A673 (cell line): ENCODE data around the gene SOCS3. TPM values are rescaled to one million over a fixed set of nuclear protein-coding genes. Genes with fewer than 3 reads are reported as not detected.

ENCODE experiments used
- BruUV-seq: library from RNA; stranded (reverse); fragments of 400-500 nt; replicated peaks from 2 replicates; lab custom pipeline; 2021; lab: Mats Ljungman, UMichigan
- CTCF ChIA-PET: fragments of 300-600 bp; sonication (Branson Sonifier 250); formaldehyde crosslinking; loops from one replicate; lab custom pipeline; 2022; ENCODE audit warnings: antibody characterized with exemption; lab: Charles Lee
- POLR2A ChIA-PET: fragments of 300-600 bp; sonication (Branson Sonifier 250); formaldehyde crosslinking; loops from one replicate; lab custom pipeline; 2022; ENCODE audit warnings: antibody characterized with exemption; ENCODE audit not compliant: low non-redundant PET; lab: Charles Lee
- DNase-seq: peaks from one replicate; pipeline ENCODE4 v3.0.0-alpha.2; 2015; ENCODE audit warnings: low spot score
- H3K27ac ChIP-seq: fragments of 200-600 bp; sonication (generic); 2 replicates; pipeline ENCODE4 v1.5.1; 2016; ENCODE audit warnings: mixed run types, low read depth, mild to moderate bottlenecking, mixed read lengths, antibody characterized with exemption, low read length; ENCODE audit not compliant: poor library complexity, severe bottlenecking
- H3K27me3 ChIP-seq: fragments of 200-600 bp; sonication (generic); replicated peaks from 2 replicates; pipeline ENCODE4 v1.6.1; 2017; ENCODE audit warnings: mixed run types, low read depth, mild to moderate bottlenecking, mixed read lengths, antibody characterized with exemption, low read length; ENCODE audit not compliant: insufficient read depth, poor library complexity
- H3K36me3 ChIP-seq: fragments of 200-600 bp; sonication (generic); 2 replicates; pipeline ENCODE4 v1.6.1; 2016; ENCODE audit warnings: mixed run types, mild to moderate bottlenecking, mixed read lengths, antibody characterized with exemption, low read length; ENCODE audit not compliant: insufficient read depth, poor library complexity, severe bottlenecking
- H3K4me1 ChIP-seq: fragments of 200-600 bp; sonication (generic); 2 replicates; pipeline ENCODE4 v1.6.1; 2017; ENCODE audit warnings: mixed run types, mild to moderate bottlenecking, mixed read lengths, antibody characterized with exemption, low read length; ENCODE audit not compliant: insufficient read depth, poor library complexity, severe bottlenecking
- H3K4me3 ChIP-seq: fragments of 200-600 bp; sonication (generic); 2 replicates; pipeline ENCODE4 v1.5.1; 2016; ENCODE audit warnings: low read depth, mixed run types, mild to moderate bottlenecking, mixed read lengths, low read length; ENCODE audit not compliant: poor library complexity, severe bottlenecking
- H3K9me3 ChIP-seq: fragments of 200-600 bp; sonication (generic); 2 replicates; pipeline ENCODE4 v1.6.1; 2016; ENCODE audit warnings: mixed run types, low read depth, mild to moderate bottlenecking, mixed read lengths, antibody characterized with exemption, low read length; ENCODE audit not compliant: poor library complexity, severe bottlenecking
- CTCF ChIP-seq: fragments of 300-800, 200-600 bp; sonication (generic); conservative IDR thresholded peaks from 2 replicates; pipeline ENCODE4 v1.5.1; 2017; ENCODE audit warnings: low read depth, mild to moderate bottlenecking, antibody characterized with exemption, low read length, moderate library complexity, mixed read lengths
- EZH2 ChIP-seq: fragments of 200-600 bp; sonication (generic); IDR thresholded peaks from 2 replicates; pipeline ENCODE4 v1.6.1; 2017; ENCODE audit warnings: borderline replicate concordance, low read depth, mild to moderate bottlenecking, mixed read lengths, antibody characterized with exemption, low read length; ENCODE audit not compliant: poor library complexity, severe bottlenecking
- intact Hi-C: fragments of 100-400 bp; cut with micrococcal nuclease; formaldehyde crosslinking; loops from one replicate; pipeline ENCODE4 v1.10.0; 2022; ENCODE audit not compliant: unreplicated experiment
- total RNA-seq: library from RNA; stranded (reverse); gene quantifications from 2 replicates; pipeline ENCODE4 v1.2.3, GENCODE V29; 2021

The SOCS3 gene
- total RNA-seq, 1 experiment from 2014 or later, result 9.5 TPM

GRCh38 chr17:78374189-78374588, 14.3 kb upstream of the SOCS3 start:
- Histone ChIP-seq H3K36me3 (no peaks in the 10 kb centered on the region), H3K27me3 (no peaks in the 10 kb centered on the region), H3K4me1 (peaks cover 4% of the 10 kb centered on the region), H3K27ac (no peak overlapping the region), H3K4me3 (no peak overlapping the region), H3K9me3 (no peaks in the 10 kb centered on the region)
- ChIA-PET POLR2A (no interaction called here), CTCF (no interaction called here)
- intact Hi-C loops, result no loop called here
- no peak for DNase-seq
- no TSS peak for BruUV-seq
- TF ChIP-seq CTCF, result no peak
- TF ChIP-seq EZH2, result no peak

DNA sequence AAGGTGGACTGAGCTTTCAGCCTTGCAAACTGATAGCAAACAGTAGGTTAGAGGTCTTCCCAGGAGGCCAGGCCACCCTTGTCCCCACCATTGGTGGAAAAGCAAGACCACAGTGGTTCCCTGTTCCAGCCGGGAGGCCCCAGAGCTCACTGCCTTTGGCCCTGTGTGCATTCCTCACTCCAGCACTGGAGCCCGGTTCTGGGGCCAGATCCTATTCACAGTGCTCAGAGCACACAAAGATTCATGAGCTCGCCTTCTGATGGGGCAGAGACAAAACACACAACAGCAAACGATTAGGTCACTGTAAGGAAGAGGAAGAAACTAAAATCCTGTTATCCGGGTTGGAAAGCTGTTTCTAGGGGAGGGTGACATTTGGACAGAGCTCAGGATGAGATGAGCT, 13.0 kb upstream of the SOCS3 start:
- DNase-seq, result no peak
- no peaks in the 10 kb centered on the region for H3K27me3 ChIP-seq
- H3K4me3 ChIP-seq, result no peak overlapping the region
- no peak overlapping the region for H3K27ac ChIP-seq
- POLR2A ChIA-PET, result no interaction called here
- H3K9me3 ChIP-seq, result no peaks in the 10 kb centered on the region
- peaks cover under 1% of the 10 kb centered on the region for H3K4me1 ChIP-seq
- no peak for TF ChIP-seq EZH2
- CTCF ChIA-PET, result interaction anchor here (0.9 kb wide), 1 partner anchor 49 kb away, joined by 3 read pairs; no protein-coding TSS in a partner anchor
- intact Hi-C loops, result no loop called here
- no peaks in the 10 kb centered on the region for H3K36me3 ChIP-seq
- BruUV-seq, result no TSS peak

GRCh38 chr17:78371056-78371455, 11.2 kb upstream of the SOCS3 start:
- intact Hi-C loops, result no loop called here
- H3K4me3 ChIP-seq, result no peak overlapping the region
- BruUV-seq, result no TSS peak
- H3K27ac ChIP-seq, result no peak overlapping the region
- POLR2A ChIA-PET, result no interaction called here
- H3K27me3 ChIP-seq, result no peaks in the 10 kb centered on the region
- H3K9me3 ChIP-seq, result no peaks in the 10 kb centered on the region
- H3K36me3 ChIP-seq, result no peaks in the 10 kb centered on the region
- no peak for DNase-seq
- CTCF ChIA-PET, result no interaction called here
- no peak for TF ChIP-seq CTCF
- TF ChIP-seq EZH2, result no peak
- H3K4me1 ChIP-seq, result no peaks in the 10 kb centered on the region

- TF ChIP-seq EZH2 (no peak), CTCF (no peak)
- H3K9me3 ChIP-seq, result no peaks in the 10 kb centered on the region
- H3K27me3 ChIP-seq, result no peaks in the 10 kb centered on the region
- ChIA-PET POLR2A (no interaction called here), CTCF (interaction anchor here (0.8 kb wide), 1 partner anchor 9 kb away, joined by 5 read pairs; the partner anchor contains the start of gene SOCS3)
- BruUV-seq, result no TSS peak
- H3K4me3 ChIP-seq, result no peak overlapping the region
- no peak for DNase-seq
- H3K4me1 ChIP-seq, result no peaks in the 10 kb centered on the region
- H3K27ac ChIP-seq, result no peak overlapping the region
- no peaks in the 10 kb centered on the region for H3K36me3 ChIP-seq
- intact Hi-C loops, result no loop called here
Measured at GRCh38 chr17:78369791-78370381, 10.0 kb upstream of the SOCS3 start.
